NB4 (cell line): ENCODE data around the gene SPOP.

ENCODE experiments used
- CTCF ChIP-seq: IDR thresholded peaks from one replicate; pipeline ENCODE4 v1.5.1; 2012; ENCODE audit warnings: low read depth, low read length
- MAX ChIP-seq: IDR thresholded peaks from 2 replicates; pipeline ENCODE4 v1.6.1; 2011; ENCODE audit warnings: low read depth, low read length
- MYC ChIP-seq: IDR thresholded peaks from 2 replicates; pipeline ENCODE4 v1.6.1; 2011; ENCODE audit warnings: low read depth, low read length
- POLR2A ChIP-seq: IDR thresholded peaks from 2 replicates; pipeline ENCODE4 v1.6.1; 2011; ENCODE audit warnings: mild to moderate bottlenecking; ENCODE audit not compliant: insufficient read length; ENCODE audit errors: extremely low read depth

GRCh38 chr17:49690256-49690655, 12.4 kb upstream of the SPOP start:
- no peak for TF ChIP-seq CTCF
- TF ChIP-seq MAX = no peak
- TF ChIP-seq MYC = no peak
- no peak for TF ChIP-seq POLR2A
